GM12878 (cell line): ENCODE results near the gene NFKBIB.

Source experiments
- BCL11A ChIP-seq: IDR thresholded peaks from 2 replicates; pipeline ENCODE4 v1.6.1; 2011; ENCODE audit warnings: low read depth, low read length
- HDAC2 ChIP-seq: fragments of 200-600 bp; sonication (generic); IDR thresholded peaks from 2 replicates; pipeline ENCODE4 v1.6.1; 2017
- NR2C1 ChIP-seq: fragments of 450-650 bp; IDR thresholded peaks from 2 replicates; pipeline ENCODE4 v1.6.1; 2017; ENCODE audit warnings: antibody characterized with exemption, mild to moderate bottlenecking, moderate library complexity
- POLR2AphosphoS2 ChIP-seq: IDR thresholded peaks from 2 replicates; pipeline ENCODE4 v1.6.1; 2011; ENCODE audit warnings: low read depth, mild to moderate bottlenecking, low read length, improper control_type of control experiment, moderate library complexity
- RELA ChIP-seq: fragments of 450-650 bp; IDR thresholded peaks from 2 replicates; pipeline ENCODE4 v1.8.0; 2014; ENCODE audit warnings: borderline replicate concordance; ENCODE audit not compliant: partially characterized antibody
- TAF1 ChIP-seq: IDR thresholded peaks from 2 replicates; pipeline ENCODE4 v1.6.1; 2011; ENCODE audit warnings: mild to moderate bottlenecking, low read depth, low read length, borderline replicate concordance
- ZBTB33 ChIP-seq: fragments of 450-650 bp; IDR thresholded peaks from 2 replicates; pipeline ENCODE4 v1.6.1; 2017; ENCODE audit warnings: mild to moderate bottlenecking
- TF ChIP-seq, protein P1 (sequence below): fragments of 450-650 bp; IDR thresholded peaks from 2 replicates; pipeline ENCODE4 v1.6.1; 2014; ENCODE audit warnings: mild to moderate bottlenecking
- TF ChIP-seq, protein P2 (sequence below), 3 experiments: IDR thresholded peaks in 2 of 3; conservative IDR thresholded peaks in 1 of 3; 2 replicates each; pipeline ENCODE4 v1.5.1; 2011; ENCODE audit warnings: low read depth in 3 of 3, low read length in 3 of 3, mild to moderate bottlenecking in 3 of 3, control low read depth in 2 of 3, moderate library complexity in 2 of 3, inconsistent platforms in 1 of 3, mixed read lengths in 1 of 3; ENCODE audit not compliant: control insufficient read depth in 2 of 3, insufficient read depth in 1 of 3; ENCODE audit errors: extremely low read depth in 1 of 3

- TF ChIP-seq HDAC2 = no peak
- TF ChIP-seq, protein P1, sequence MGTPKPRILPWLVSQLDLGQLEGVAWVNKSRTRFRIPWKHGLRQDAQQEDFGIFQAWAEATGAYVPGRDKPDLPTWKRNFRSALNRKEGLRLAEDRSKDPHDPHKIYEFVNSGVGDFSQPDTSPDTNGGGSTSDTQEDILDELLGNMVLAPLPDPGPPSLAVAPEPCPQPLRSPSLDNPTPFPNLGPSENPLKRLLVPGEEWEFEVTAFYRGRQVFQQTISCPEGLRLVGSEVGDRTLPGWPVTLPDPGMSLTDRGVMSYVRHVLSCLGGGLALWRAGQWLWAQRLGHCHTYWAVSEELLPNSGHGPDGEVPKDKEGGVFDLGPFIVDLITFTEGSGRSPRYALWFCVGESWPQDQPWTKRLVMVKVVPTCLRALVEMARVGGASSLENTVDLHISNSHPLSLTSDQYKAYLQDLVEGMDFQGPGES = no peak
- no peak for TF ChIP-seq POLR2AphosphoS2
- TF ChIP-seq TAF1 = no peak
- TF ChIP-seq BCL11A = no peak
- no peak for TF ChIP-seq RELA
- TF ChIP-seq, protein P2, sequence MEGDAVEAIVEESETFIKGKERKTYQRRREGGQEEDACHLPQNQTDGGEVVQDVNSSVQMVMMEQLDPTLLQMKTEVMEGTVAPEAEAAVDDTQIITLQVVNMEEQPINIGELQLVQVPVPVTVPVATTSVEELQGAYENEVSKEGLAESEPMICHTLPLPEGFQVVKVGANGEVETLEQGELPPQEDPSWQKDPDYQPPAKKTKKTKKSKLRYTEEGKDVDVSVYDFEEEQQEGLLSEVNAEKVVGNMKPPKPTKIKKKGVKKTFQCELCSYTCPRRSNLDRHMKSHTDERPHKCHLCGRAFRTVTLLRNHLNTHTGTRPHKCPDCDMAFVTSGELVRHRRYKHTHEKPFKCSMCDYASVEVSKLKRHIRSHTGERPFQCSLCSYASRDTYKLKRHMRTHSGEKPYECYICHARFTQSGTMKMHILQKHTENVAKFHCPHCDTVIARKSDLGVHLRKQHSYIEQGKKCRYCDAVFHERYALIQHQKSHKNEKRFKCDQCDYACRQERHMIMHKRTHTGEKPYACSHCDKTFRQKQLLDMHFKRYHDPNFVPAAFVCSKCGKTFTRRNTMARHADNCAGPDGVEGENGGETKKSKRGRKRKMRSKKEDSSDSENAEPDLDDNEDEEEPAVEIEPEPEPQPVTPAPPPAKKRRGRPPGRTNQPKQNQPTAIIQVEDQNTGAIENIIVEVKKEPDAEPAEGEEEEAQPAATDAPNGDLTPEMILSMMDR (IDR thresholded peaks at IDR 0.05 in 2 of 3, conservative IDR thresholded peaks at IDR 0.05 in 1 of 3; ENCODE audit: control insufficient read depth in 2 of 3, extremely low read depth in 1 of 3, insufficient read depth in 1 of 3, low read depth in 3 of 3, low read length in 3 of 3) = no peak
- no peak for TF ChIP-seq NR2C1
- no peak for TF ChIP-seq ZBTB33
These were observed 32.5 kb upstream of the NFKBIB start for GRCh38 chr19:38867171-38867780.
